ENCODE data around the gene KIF5C. TPM values are rescaled to one million over a fixed set of nuclear protein-coding genes. Genes with fewer than 3 reads are reported as not detected.

Gene KIF5C
- total RNA-seq, 3 donors from 2014 or later, result 2.7 to 13.3 (median 6.2) TPM

- intact Hi-C loops (cut with DNase I; ENCODE audit: low total_unique reads), result no loop called here
- no peak overlapping the region for H3K27ac ChIP-seq
- no peak for DNase-seq (ENCODE audit: low spot score in 2 of 2)
- H3K27me3 ChIP-seq, result no peaks in the 10 kb centered on the region
- H3K4me1 ChIP-seq, result no peaks in the 10 kb centered on the region
- H3K9me3 ChIP-seq, result peaks cover 0 to 12% of the 10 kb centered on the region in 2 donors
- no peak overlapping the region for H3K4me3 ChIP-seq
- TF ChIP-seq POLR2A (IDR thresholded peaks at IDR 0.05), result no peak
- no peak for TF ChIP-seq POLR2AphosphoS5 (IDR thresholded peaks at IDR 0.05)
- TF ChIP-seq CTCF (IDR thresholded peaks at IDR 0.05), result no peak
- H3K36me3 ChIP-seq, result no peaks in the 10 kb centered on the region
Observed at GRCh38 chr2:148920559-148920958, 45.5 kb downstream of the KIF5C start.

GRCh38 chr2:148922062-148922461 is 47.0 kb downstream of the KIF5C start:
- H3K27me3 ChIP-seq, result no peaks in the 10 kb centered on the region
- H3K4me1 ChIP-seq, result no peaks in the 10 kb centered on the region
- no peak overlapping the region for H3K27ac ChIP-seq
- intact Hi-C loops (cut with DNase I; ENCODE audit: low total_unique reads), result no loop called here
- H3K4me3 ChIP-seq, result no peak overlapping the region
- H3K9me3 ChIP-seq, result peaks cover 0 to 12% of the 10 kb centered on the region in 2 donors
- TF ChIP-seq CTCF (IDR thresholded peaks at IDR 0.05), result no peak
- TF ChIP-seq POLR2AphosphoS5 (IDR thresholded peaks at IDR 0.05), result no peak
- TF ChIP-seq POLR2A (IDR thresholded peaks at IDR 0.05), result no peak
- no peak for DNase-seq (ENCODE audit: low spot score in 2 of 2)
- H3K36me3 ChIP-seq, result no peaks in the 10 kb centered on the region

- H3K27ac ChIP-seq, result no peak overlapping the region
- no peaks in the 10 kb centered on the region for H3K4me1 ChIP-seq
- peaks cover 0 to 11% of the 10 kb centered on the region in 2 donors for H3K9me3 ChIP-seq
- no peak overlapping the region for H3K4me3 ChIP-seq
- H3K27me3 ChIP-seq, result no peaks in the 10 kb centered on the region
- intact Hi-C loops (cut with DNase I; ENCODE audit: low total_unique reads), result no loop called here
- DNase-seq (ENCODE audit: low spot score in 2 of 2), result peak in 1 of 2 donors; percentile 59
- TF ChIP-seq CTCF (IDR thresholded peaks at IDR 0.05) (no peak), POLR2AphosphoS5 (IDR thresholded peaks at IDR 0.05) (no peak), POLR2A (IDR thresholded peaks at IDR 0.05) (no peak)
- no peaks in the 10 kb centered on the region for H3K36me3 ChIP-seq
Observed at GRCh38 chr2:148922776-148923475, 47.9 kb downstream of the KIF5C start.

GRCh38 chr2:148924514-148925178 is 49.6 kb downstream of the KIF5C start:
- no peaks in the 10 kb centered on the region for H3K9me3 ChIP-seq
- no peaks in the 10 kb centered on the region for H3K27me3 ChIP-seq
- no peak overlapping the region for H3K4me3 ChIP-seq
- H3K4me1 ChIP-seq, result no peaks in the 10 kb centered on the region
- no peak for DNase-seq (ENCODE audit: low spot score in 2 of 2)
- H3K27ac ChIP-seq, result no peak overlapping the region
- TF ChIP-seq POLR2AphosphoS5 (IDR thresholded peaks at IDR 0.05) (no peak), POLR2A (IDR thresholded peaks at IDR 0.05) (no peak), CTCF (IDR thresholded peaks at IDR 0.05) (no peak)
- no peaks in the 10 kb centered on the region for H3K36me3 ChIP-seq
- intact Hi-C loops (cut with DNase I; ENCODE audit: low total_unique reads), result no loop called here

DNA sequence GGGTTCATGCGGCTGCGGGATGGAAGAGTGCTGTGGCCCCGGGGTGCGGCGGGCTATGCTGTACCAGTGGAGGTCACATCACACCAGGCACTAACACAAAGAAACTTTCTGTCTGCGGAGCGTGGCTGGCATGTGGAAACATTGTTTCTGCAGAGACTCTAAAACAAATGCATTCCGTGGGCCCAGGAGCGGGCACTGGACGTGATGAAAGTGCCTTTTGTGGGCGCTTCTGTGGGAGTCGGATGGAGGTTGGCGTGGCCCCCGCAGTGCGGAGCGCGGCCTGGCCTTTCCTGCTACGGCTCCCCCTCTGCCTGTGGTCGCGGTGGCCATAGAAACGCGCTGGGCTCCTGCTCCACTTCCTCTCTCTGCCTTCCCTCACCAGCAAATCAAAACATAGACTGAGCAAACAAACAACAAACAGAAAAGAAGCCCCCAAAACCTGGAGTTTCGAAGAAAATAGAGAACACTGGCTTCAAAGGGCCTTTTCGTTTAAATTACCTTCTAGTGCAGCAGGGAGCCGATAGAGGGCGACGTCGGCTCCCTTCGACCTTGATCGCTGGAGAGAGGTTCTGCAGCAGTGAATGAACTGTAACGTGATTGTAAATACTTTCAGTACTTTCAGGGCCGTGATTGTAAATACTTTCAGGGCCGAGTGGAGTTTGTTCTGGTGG is 51.4 kb downstream of the KIF5C start:
- no peaks in the 10 kb centered on the region for H3K4me1 ChIP-seq
- intact Hi-C loops (cut with DNase I; ENCODE audit: low total_unique reads), result no loop called here
- TF ChIP-seq POLR2A (IDR thresholded peaks at IDR 0.05), result no peak
- H3K4me3 ChIP-seq, result no peak overlapping the region
- no peaks in the 10 kb centered on the region for H3K9me3 ChIP-seq
- no peaks in the 10 kb centered on the region for H3K27me3 ChIP-seq
- H3K27ac ChIP-seq, result no peak overlapping the region
- no peaks in the 10 kb centered on the region for H3K36me3 ChIP-seq
- DNase-seq (ENCODE audit: low spot score in 2 of 2), result no peak

All from breast epithelium (tissue), 4 donors.